GM12892 (cell line): ENCODE data around the gene PDGFB.

ENCODE experiments used
- POLR2A ChIP-seq: IDR thresholded peaks from 2 replicates; pipeline ENCODE4 v1.6.1; 2011; ENCODE audit warnings: low read depth, low read length, control low read depth
- POLR2AphosphoS5 ChIP-seq: IDR thresholded peaks from 2 replicates; pipeline ENCODE4 v1.6.1; 2011; ENCODE audit warnings: low read depth, low read length, control low read depth

- TF ChIP-seq POLR2A, result no peak
- no peak for TF ChIP-seq POLR2AphosphoS5
Measured at GRCh38 chr22:39250131-39250530, 5.3 kb upstream of the PDGFB start.
